GM19238 (cell line): ENCODE measurements around the gene FAM83B.
"Not testable (repeated sequence)": the region's sequence is repeated elsewhere in the genome, so short reads cannot be mapped to it uniquely, and the experiment has no call there.

ENCODE experiments used
- DNase-seq: peaks from one replicate; pipeline ENCODE4 v3.0.0; 2011; ENCODE audit warnings: low spot score; ENCODE audit not compliant: insufficient read length

FAM83B gene

GRCh38 chr6:54898767-54899166 lies 52.2 kb downstream of the FAM83B start:
- DNase-seq = no peak

- DNase-seq = no peak
Observed at GRCh38 chr6:54899442-54899841, 52.9 kb downstream of the FAM83B start.

- DNase-seq = no peak
Observed at GRCh38 chr6:54899986-54900385, 53.4 kb downstream of the FAM83B start.

GRCh38 chr6:54900666-54901065 lies 54.1 kb downstream of the FAM83B start:
- DNase-seq = no peak

- DNase-seq = no peak
Observed at GRCh38 chr6:54903884-54904283, 57.3 kb downstream of the FAM83B start.

GRCh38 chr6:54907355-54907754 lies 60.8 kb downstream of the FAM83B start:
- no peak for DNase-seq

GRCh38 chr6:54909184-54909583 lies 62.6 kb downstream of the FAM83B start:
- no peak for DNase-seq

- DNase-seq = no peak
Observed at GRCh38 chr6:54910431-54910884, 63.9 kb downstream of the FAM83B start.

- DNase-seq = no peak
Observed at GRCh38 chr6:54910921-54911320, 64.3 kb downstream of the FAM83B start.

- no peak for DNase-seq
Observed at GRCh38 chr6:54913211-54913610, 66.6 kb downstream of the FAM83B start.

- DNase-seq = no peak
Observed at GRCh38 chr6:54916858-54917257, 70.3 kb downstream of the FAM83B start.

- no peak for DNase-seq
Observed at GRCh38 chr6:54920628-54921027, 74.1 kb downstream of the FAM83B start.

- DNase-seq = no peak
Observed at GRCh38 chr6:54921891-54922290, 75.3 kb downstream of the FAM83B start.

- no peak for DNase-seq
Observed at GRCh38 chr6:54929245-54929909, 82.8 kb downstream of the FAM83B start.

- DNase-seq = no peak
Observed at GRCh38 chr6:54932622-54933021, 86.1 kb downstream of the FAM83B start.

- DNase-seq = no peak
Observed at GRCh38 chr6:54935739-54936138, 89.2 kb downstream of the FAM83B start.

GRCh38 chr6:54937371-54937770 lies 90.8 kb downstream of the FAM83B start:
- DNase-seq = no peak

GRCh38 chr6:54957698-54958097 lies 111.1 kb downstream of the FAM83B start:
- DNase-seq = no peak

GRCh38 chr6:54958446-54958845 lies 111.9 kb downstream of the FAM83B start:
- no peak for DNase-seq

GRCh38 chr6:54959820-54960219 lies 113.2 kb downstream of the FAM83B start:
- no peak for DNase-seq

GRCh38 chr6:54961372-54961771 lies 114.8 kb downstream of the FAM83B start:
- DNase-seq = not testable (repeated sequence)

GRCh38 chr6:54970337-54970736 lies 123.8 kb downstream of the FAM83B start:
- DNase-seq = no peak

- DNase-seq = no peak
Observed at GRCh38 chr6:54971825-54972224, 125.3 kb downstream of the FAM83B start.

GRCh38 chr6:54979161-54979560 lies 132.6 kb downstream of the FAM83B start:
- not testable (repeated sequence) for DNase-seq
